ENCODE results near the gene VAX1.

GRCh38 chr10:117161386-117162033, 23.4 kb upstream of the VAX1 start:
- TF ChIP-seq CTCF (IDR thresholded peaks at IDR 0.05) = no peak
- no peak for TF ChIP-seq EZH2 (IDR thresholded peaks at IDR 0.05; ENCODE audit: borderline replicate concordance, insufficient read depth, low read depth, low read length, poor library complexity, severe bottlenecking)
